GM19025 (cell line): ENCODE results near the gene TRIP6.

ENCODE experiments used
- ATAC-seq: cut with Tn5 transposase; IDR thresholded peaks from one replicate; pipeline ENCODE4 v1.9.1; 2021; ENCODE audit warnings: mild to moderate bottlenecking, low read depth, moderate library complexity; ENCODE audit not compliant: unreplicated experiment

TRIP6 gene

GRCh38 chr7:100867776-100868485, 744 bp downstream of the TRIP6 start:
- ATAC-seq: no peak

- no peak for ATAC-seq
These were observed 6.6 kb downstream of the TRIP6 start for GRCh38 chr7:100873599-100874299.

- no peak for ATAC-seq
These were observed 7.1 kb downstream of the TRIP6 start for GRCh38 chr7:100874300-100874576.

GRCh38 chr7:100874577-100875355, 7.6 kb downstream of the TRIP6 start, which contains the start of gene SRRT:
TSS of gene SRRT (plus strand) at chr7:100875103. CDS start at chr7:100875591, 488 bp downstream.
- ATAC-seq: peak; percentile 86

GRCh38 chr7:100875356-100875751, 8.2 kb downstream of the TRIP6 start:
- peak; percentile 18 for ATAC-seq

GRCh38 chr7:100878013-100878412, 10.8 kb downstream of the TRIP6 start:
- no peak for ATAC-seq

- no peak for ATAC-seq
These were observed 11.5 kb downstream of the TRIP6 start for GRCh38 chr7:100878685-100879084.

- ATAC-seq: no peak
These were observed 12.6 kb downstream of the TRIP6 start for GRCh38 chr7:100879685-100880261.

GRCh38 chr7:100880645-100881044, 13.5 kb downstream of the TRIP6 start:
- ATAC-seq: no peak

- ATAC-seq: no peak
These were observed 13.9 kb downstream of the TRIP6 start for GRCh38 chr7:100881136-100881535.

- ATAC-seq: no peak
These were observed 15.0 kb downstream of the TRIP6 start for GRCh38 chr7:100882201-100882600.

- no peak for ATAC-seq
These were observed 15.8 kb downstream of the TRIP6 start for GRCh38 chr7:100882785-100883526.

GRCh38 chr7:100884736-100885439, 17.7 kb downstream of the TRIP6 start:
- no peak for ATAC-seq

- ATAC-seq: no peak
These were observed 18.4 kb downstream of the TRIP6 start for GRCh38 chr7:100885440-100886141.

GRCh38 chr7:100886142-100886935, 19.2 kb downstream of the TRIP6 start:
- ATAC-seq: no peak

GRCh38 chr7:100886936-100887515, 19.8 kb downstream of the TRIP6 start:
- no peak for ATAC-seq

- peak; percentile 29 for ATAC-seq
These were observed 20.5 kb downstream of the TRIP6 start for GRCh38 chr7:100887516-100888290.
